ENCODE results near the gene EFNB2. TPM values are rescaled to one million over a fixed set of nuclear protein-coding genes. Genes with fewer than 3 reads are reported as not detected.

The EFNB2 gene
- total and polyA plus RNA-seq, 2 donors (not counting 3 experiments of a cell fraction or from before 2014, with no cell fraction given), result 50.4 to 69.5 TPM

GRCh38 chr13:106526738-106527444, 8.6 kb downstream of the EFNB2 start:
- peaks cover 35% of the 10 kb centered on the region for H3K4me1 ChIP-seq (ENCODE audit: control insufficient read depth, extremely low read depth, insufficient read depth, low read length)
- H2AFZ ChIP-seq (ENCODE audit: low read depth, low read length), result no peak overlapping the region
- peaks cover 0 to 3% of the 10 kb centered on the region in 2 experiments for H3K36me3 ChIP-seq (ENCODE audit: control insufficient read depth in 2 of 2, extremely low read depth in 1 of 2, insufficient read depth in 2 of 2, low read length in 2 of 2)
- H3K4me3 ChIP-seq (replicated peaks in 1 of 3; ENCODE audit: insufficient read depth in 1 of 3, low read depth in 1 of 3, low read length in 3 of 3), result no peak overlapping the region
- FAIRE-seq (no peak), DNase-seq (ENCODE audit: low read depth, low spot score) (no peak)
- no peaks in the 10 kb centered on the region for H3K9me3 ChIP-seq (replicated peaks; ENCODE audit: control insufficient read depth, insufficient read depth, low read length)
- ChIA-PET CTCF (interaction anchor here (0.9 to 1.1 kb wide), 2 partner anchors 31 to 1116 kb away, joined by 3 to 4 read pairs; no protein-coding TSS in a partner anchor), POLR2A (no interaction called here)
- H4K20me1 ChIP-seq (replicated peaks; ENCODE audit: control insufficient read depth, extremely low read depth, insufficient read depth, low read length), result peaks cover 2% of the 10 kb centered on the region
- intact Hi-C loops (cut with micrococcal nuclease), result no loop called here
- H3K79me2 ChIP-seq (ENCODE audit: control insufficient read depth, insufficient read depth, low read length), result peaks cover 55% of the 10 kb centered on the region
- no peak overlapping the region for H3K9ac ChIP-seq (replicated peaks; ENCODE audit: extremely low read depth, insufficient read depth, low read length)
- no peaks in the 10 kb centered on the region for H3K9me1 ChIP-seq (replicated peaks; ENCODE audit: control insufficient read depth, extremely low read depth, insufficient read depth, low read length)
- TF ChIP-seq MYC (IDR thresholded peaks at IDR 0.05; ENCODE audit: low read depth, low read length) (no peak), CTCF (IDR thresholded peaks at IDR 0.05; ENCODE audit: extremely low read depth in 1 of 2, insufficient read depth in 1 of 2, low read depth in 1 of 2, low read length in 2 of 2) (no peak), JUN (IDR thresholded peaks at IDR 0.05; ENCODE audit: borderline replicate concordance, insufficient read depth, insufficient read length, low read depth) (no peak), EZH2 (IDR thresholded peaks at IDR 0.05; ENCODE audit: borderline replicate concordance, low read depth, low read length, severe bottlenecking) (no peak), FOS (IDR thresholded peaks at IDR 0.05; ENCODE audit: borderline replicate concordance, insufficient read depth, low read length) (no peak)
- no peak overlapping the region for H3K27ac ChIP-seq (ENCODE audit: insufficient read depth, low read depth, low read length)
- H3K4me2 ChIP-seq (ENCODE audit: insufficient read depth, low read length), result no peak overlapping the region
- dilution Hi-C loops (cut with MboI; ENCODE audit: extremely low pct_ligation_motif_present, low sequenced_read_pairs), result no loop called here
- BruUV-seq (replicated peaks), result no TSS peak
- no peaks in the 10 kb centered on the region for H3K27me3 ChIP-seq (ENCODE audit: control insufficient read depth in 2 of 2, insufficient read depth in 2 of 2, low read length in 2 of 2)
